H1 (cell line): ENCODE results near the gene DAPK2.

Experiments
- CTCF ChIP-seq, 3 experiments: IDR thresholded peaks; 1 replicate in 2 of 3; 2 replicates in 1 of 3; pipeline versions ENCODE4 v1.5.1 to v1.6.1; 2011; ENCODE audit warnings: low read length in 3 of 3, mild to moderate bottlenecking in 3 of 3, inconsistent platforms in 2 of 3, low read depth in 1 of 3, moderate library complexity in 1 of 3; ENCODE audit not compliant: insufficient read depth in 1 of 3; ENCODE audit errors: control extremely low read depth in 1 of 3
- EP300 ChIP-seq, 2 experiments: IDR thresholded peaks; 1 replicate in 1 of 2; 2 replicates in 1 of 2; pipeline ENCODE4 v1.6.1; 2011 to 2012; ENCODE audit warnings: low read depth in 2 of 2, low read length in 2 of 2, mild to moderate bottlenecking in 2 of 2, borderline replicate concordance in 1 of 2, inconsistent platforms in 1 of 2, moderate library complexity in 1 of 2
- JUND ChIP-seq: IDR thresholded peaks from 2 replicates; pipeline ENCODE4 v1.6.1; 2011; ENCODE audit warnings: mild to moderate bottlenecking, improper control_type of control experiment, low read length
- MAFK ChIP-seq: IDR thresholded peaks from 2 replicates; pipeline ENCODE4 v1.6.1; 2012; ENCODE audit warnings: low read depth, mild to moderate bottlenecking, improper control_type of control experiment, low read length
- POLR2A ChIP-seq, 2 experiments: IDR thresholded peaks; 1 replicate in 1 of 2; 2 replicates in 1 of 2; pipeline ENCODE4 v1.6.1; 2011; ENCODE audit warnings: low read depth in 2 of 2, low read length in 2 of 2, mild to moderate bottlenecking in 2 of 2; ENCODE audit errors: control extremely low read depth in 1 of 2
- SIX5 ChIP-seq: IDR thresholded peaks from 2 replicates; pipeline ENCODE4 v1.6.1; 2011; ENCODE audit warnings: mild to moderate bottlenecking, low read depth, low read length
- SP2 ChIP-seq: IDR thresholded peaks from 2 replicates; pipeline ENCODE4 v1.6.1; 2012; ENCODE audit warnings: mild to moderate bottlenecking, low read length, inconsistent platforms
- SRF ChIP-seq: IDR thresholded peaks from 2 replicates; pipeline ENCODE4 v1.6.1; 2011; ENCODE audit warnings: mild to moderate bottlenecking, low read depth, low read length, moderate library complexity
- TBP ChIP-seq: IDR thresholded peaks from 2 replicates; pipeline ENCODE4 v1.6.1; 2011; ENCODE audit warnings: low read depth, low read length, improper control_type of control experiment

GRCh38 chr15:63946524-63947065 lies 99.7 kb downstream of the DAPK2 start:
- TF ChIP-seq MAFK (no peak), TBP (no peak), CTCF (IDR thresholded peaks at IDR 0.05; ENCODE audit: control extremely low read depth in 1 of 3, insufficient read depth in 1 of 3, low read depth in 1 of 3, low read length in 3 of 3) (no peak), SRF (no peak), JUND (no peak), EP300 (IDR thresholded peaks at IDR 0.05; ENCODE audit: borderline replicate concordance in 1 of 2, low read depth in 2 of 2, low read length in 2 of 2) (no peak), SP2 (no peak), SIX5 (no peak), POLR2A (IDR thresholded peaks at IDR 0.05; ENCODE audit: control extremely low read depth in 1 of 2, low read depth in 2 of 2, low read length in 2 of 2) (no peak)
